Measurements from ENCODE around the gene MAS1L. TPM values are rescaled to one million over a fixed set of nuclear protein-coding genes. Genes with fewer than 3 reads are reported as not detected.

MAS1L gene
- total RNA-seq, 1 donor from 2014 or later: not detected

Other genes with a start within 250 kb of the MAS1L start
- gene OR14J1, start 186.3 kb downstream of the MAS1L start, total RNA-seq: not detected in 2 replicates
- gene OR5V1, start 119.1 kb downstream of the MAS1L start, total RNA-seq: not detected in 2 replicates
- gene OR12D3, start 112.7 kb downstream of the MAS1L start, total RNA-seq: not detected in 2 replicates
- gene OR12D2, start 92.3 kb downstream of the MAS1L start, total RNA-seq: not detected in 2 replicates
- gene OR12D1, start 73.0 kb downstream of the MAS1L start, total RNA-seq: not detected in 2 replicates
- gene OR10C1, start 48.6 kb downstream of the MAS1L start, total RNA-seq: not detected in 2 replicates
- not detected in 2 replicates for gene OR11A1, start 30.9 kb downstream of the MAS1L start, total RNA-seq
- gene OR2H1, start 30.8 kb downstream of the MAS1L start, total RNA-seq: not detected in 2 replicates
- 0.61 and 1.0 TPM in 2 replicates for gene UBD, start 71.8 kb upstream of the MAS1L start, total RNA-seq
- gene OR2H2, start 97.2 kb upstream of the MAS1L start, total RNA-seq: not detected in 2 replicates
- 22.8 and 26.5 TPM in 2 replicates for gene GABBR1, start 145.2 kb upstream of the MAS1L start, total RNA-seq
- not detected in 2 replicates for gene MOG, start 169.1 kb upstream of the MAS1L start, total RNA-seq
- 2.1 and 2.3 TPM in 2 replicates for gene ZFP57, start 193.2 kb upstream of the MAS1L start, total RNA-seq
- 285 and 293 TPM in 2 replicates for gene HLA-F, start 235.5 kb upstream of the MAS1L start, total RNA-seq